PFSK-1 (cell line): ENCODE results near the gene GPC3.

Source experiments
- FOXP2 ChIP-seq: optimal IDR thresholded peaks from 2 replicates; pipeline ENCODE3; 2011; ENCODE audit warnings: borderline replicate concordance, control low read depth, inconsistent platforms; ENCODE audit not compliant: insufficient read depth; ENCODE audit errors: extremely low read length, extremely low read depth
- POLR2AphosphoS5 ChIP-seq: IDR thresholded peaks from 2 replicates; pipeline ENCODE4 v1.6.1; 2012; ENCODE audit warnings: low read depth, mild to moderate bottlenecking, control low read depth, low read length, moderate library complexity
- SIN3A ChIP-seq: IDR thresholded peaks from 2 replicates; pipeline ENCODE4 v1.6.1; 2012; ENCODE audit warnings: mild to moderate bottlenecking, low read length, moderate library complexity, borderline replicate concordance; ENCODE audit not compliant: insufficient read depth
- TAF1 ChIP-seq: IDR thresholded peaks from 2 replicates; pipeline ENCODE4 v1.6.1; 2012; ENCODE audit warnings: low read length, control low read depth, borderline replicate concordance; ENCODE audit not compliant: insufficient read depth
- TF ChIP-seq, protein P1 (sequence below), 2 experiments: IDR thresholded peaks; 2 replicates each; pipeline versions ENCODE4 v1.6.1 to v1.8.0; 2011 to 2012; ENCODE audit warnings: low read depth in 2 of 2, low read length in 2 of 2, control low read depth in 1 of 2, inconsistent platforms in 1 of 2, mild to moderate bottlenecking in 1 of 2, moderate library complexity in 1 of 2; ENCODE audit not compliant: insufficient read depth in 1 of 2

GRCh38 chrX:133590703-133591505, 394.5 kb downstream of the GPC3 start:
- TF ChIP-seq POLR2AphosphoS5: no peak
- TF ChIP-seq SIN3A: no peak
- TF ChIP-seq, protein P1, sequence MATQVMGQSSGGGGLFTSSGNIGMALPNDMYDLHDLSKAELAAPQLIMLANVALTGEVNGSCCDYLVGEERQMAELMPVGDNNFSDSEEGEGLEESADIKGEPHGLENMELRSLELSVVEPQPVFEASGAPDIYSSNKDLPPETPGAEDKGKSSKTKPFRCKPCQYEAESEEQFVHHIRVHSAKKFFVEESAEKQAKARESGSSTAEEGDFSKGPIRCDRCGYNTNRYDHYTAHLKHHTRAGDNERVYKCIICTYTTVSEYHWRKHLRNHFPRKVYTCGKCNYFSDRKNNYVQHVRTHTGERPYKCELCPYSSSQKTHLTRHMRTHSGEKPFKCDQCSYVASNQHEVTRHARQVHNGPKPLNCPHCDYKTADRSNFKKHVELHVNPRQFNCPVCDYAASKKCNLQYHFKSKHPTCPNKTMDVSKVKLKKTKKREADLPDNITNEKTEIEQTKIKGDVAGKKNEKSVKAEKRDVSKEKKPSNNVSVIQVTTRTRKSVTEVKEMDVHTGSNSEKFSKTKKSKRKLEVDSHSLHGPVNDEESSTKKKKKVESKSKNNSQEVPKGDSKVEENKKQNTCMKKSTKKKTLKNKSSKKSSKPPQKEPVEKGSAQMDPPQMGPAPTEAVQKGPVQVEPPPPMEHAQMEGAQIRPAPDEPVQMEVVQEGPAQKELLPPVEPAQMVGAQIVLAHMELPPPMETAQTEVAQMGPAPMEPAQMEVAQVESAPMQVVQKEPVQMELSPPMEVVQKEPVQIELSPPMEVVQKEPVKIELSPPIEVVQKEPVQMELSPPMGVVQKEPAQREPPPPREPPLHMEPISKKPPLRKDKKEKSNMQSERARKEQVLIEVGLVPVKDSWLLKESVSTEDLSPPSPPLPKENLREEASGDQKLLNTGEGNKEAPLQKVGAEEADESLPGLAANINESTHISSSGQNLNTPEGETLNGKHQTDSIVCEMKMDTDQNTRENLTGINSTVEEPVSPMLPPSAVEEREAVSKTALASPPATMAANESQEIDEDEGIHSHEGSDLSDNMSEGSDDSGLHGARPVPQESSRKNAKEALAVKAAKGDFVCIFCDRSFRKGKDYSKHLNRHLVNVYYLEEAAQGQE (IDR thresholded peaks at IDR 0.05; ENCODE audit: insufficient read depth in 1 of 2, low read depth in 2 of 2, low read length in 2 of 2): no peak
- TF ChIP-seq FOXP2: no peak
- no peak for TF ChIP-seq TAF1
